Suppressor macrophage (primary cell): Measurements from ENCODE around the gene UMODL1.

ENCODE experiments used
- DNase-seq, 4 experiments: peaks; one replicate each; pipeline ENCODE4 v3.0.0-alpha.2; 2020 to 2022

Gene UMODL1

GRCh38 chr21:42079939-42080787 lies 9.0 kb downstream of the UMODL1 start:
- peak; percentile 65 to 90 (median 82) for DNase-seq

- DNase-seq, result peak; percentile 82 to 95 (median 86)
These were observed 9.6 kb downstream of the UMODL1 start for GRCh38 chr21:42080788-42081083.

- DNase-seq, result peak; percentile 65 to 85 (median 83)
These were observed 10.0 kb downstream of the UMODL1 start for GRCh38 chr21:42081138-42081537.

GRCh38 chr21:42081931-42082381 lies 10.8 kb downstream of the UMODL1 start:
- DNase-seq, result no peak

GRCh38 chr21:42082501-42083360 lies 11.6 kb downstream of the UMODL1 start:
- DNase-seq, result no peak

- no peak for DNase-seq
These were observed 12.2 kb downstream of the UMODL1 start for GRCh38 chr21:42083361-42083690.

GRCh38 chr21:42084079-42084478 lies 13.0 kb downstream of the UMODL1 start:
- DNase-seq, result no peak

- no peak for DNase-seq
These were observed 14.3 kb downstream of the UMODL1 start for GRCh38 chr21:42085246-42086077.

GRCh38 chr21:42086969-42087368 lies 15.9 kb downstream of the UMODL1 start:
- DNase-seq, result no peak

- no peak for DNase-seq
These were observed 17.0 kb downstream of the UMODL1 start for GRCh38 chr21:42088148-42088547.

- no peak for DNase-seq
These were observed 17.5 kb downstream of the UMODL1 start for GRCh38 chr21:42088658-42089057.

- DNase-seq, result no peak
These were observed 18.0 kb downstream of the UMODL1 start for GRCh38 chr21:42089093-42089631.

GRCh38 chr21:42089665-42090310 lies 18.7 kb downstream of the UMODL1 start:
- DNase-seq, result no peak

GRCh38 chr21:42091899-42092508 lies 20.9 kb downstream of the UMODL1 start:
- DNase-seq, result no peak

GRCh38 chr21:42092771-42093170 lies 21.7 kb downstream of the UMODL1 start:
- no peak for DNase-seq

- DNase-seq, result no peak
These were observed 22.1 kb downstream of the UMODL1 start for GRCh38 chr21:42093186-42093585.

GRCh38 chr21:42093991-42094421 lies 22.9 kb downstream of the UMODL1 start:
- peak in 1 of 4 experiments; percentile 18 for DNase-seq

GRCh38 chr21:42094811-42095210 lies 23.7 kb downstream of the UMODL1 start:
- DNase-seq, result no peak

- DNase-seq, result no peak
These were observed 24.5 kb downstream of the UMODL1 start for GRCh38 chr21:42095581-42095980.

GRCh38 chr21:42096566-42096965 lies 25.4 kb downstream of the UMODL1 start:
- peak in 1 of 4 experiments; percentile 15 for DNase-seq

GRCh38 chr21:42097274-42097673 lies 26.2 kb downstream of the UMODL1 start:
- peak in 3 of 4 experiments; percentile 18 to 54 (median 41) for DNase-seq
